Endothelial cell of umbilical vein (primary cell): ENCODE results near the gene P3H2. TPM values are rescaled to one million over a fixed set of nuclear protein-coding genes. Genes with fewer than 3 reads are reported as not detected.

Experiments
- BruUV-seq: library from RNA; stranded (reverse); fragments of 400-500 nt; replicated peaks from 2 replicates; lab custom pipeline; 2021; lab: Mats Ljungman, UMichigan
- CTCF ChIA-PET: fragments of 300-600, 350-600 bp; sonication (Branson Sonifier 250); formaldehyde crosslinking; loops from one replicate; lab custom pipeline; 2021; ENCODE audit warnings: antibody characterized with exemption, inconsistent platforms; lab: Charles Lee
- POLR2A ChIA-PET: fragments of 300-600, 350-600 bp; sonication (Branson Sonifier 250); formaldehyde crosslinking; loops from one replicate; lab custom pipeline; 2021; ENCODE audit warnings: antibody characterized with exemption, inconsistent platforms; lab: Charles Lee
- DNase-seq: peaks from one replicate; pipeline ENCODE4 v3.0.0-alpha.2; 2011; ENCODE audit warnings: low read depth, low spot score
- FAIRE-seq: peaks from 2 replicates; lab custom pipeline; 2011; peaks lifted over from hg19 to GRCh38; lab: Jason Lieb, UNC
- H2AFZ ChIP-seq: 2 replicates; pipeline ENCODE4 v1.6.0; 2012; ENCODE audit warnings: low read depth, low read length, control low read depth, inconsistent platforms
- H3K27ac ChIP-seq: 2 replicates; pipeline ENCODE4 v1.5.1; 2011; ENCODE audit warnings: low read depth, mild to moderate bottlenecking, control low read depth, low read length, moderate library complexity; ENCODE audit not compliant: insufficient read depth
- H3K27me3 ChIP-seq, 2 experiments: 2 replicates each; pipeline versions ENCODE4 v1.6.0 to v1.6.1; 2011; ENCODE audit warnings: low read length in 2 of 2, mixed read lengths in 1 of 2; ENCODE audit not compliant: control insufficient read depth in 2 of 2, insufficient read depth in 2 of 2
- H3K36me3 ChIP-seq, 2 experiments: 2 replicates in 1 of 2; 3 replicates in 1 of 2; pipeline ENCODE4 v1.5.1; 2011; ENCODE audit warnings: low read length in 2 of 2, mild to moderate bottlenecking in 1 of 2, moderate library complexity in 1 of 2; ENCODE audit not compliant: control insufficient read depth in 2 of 2, insufficient read depth in 2 of 2; ENCODE audit errors: extremely low read depth in 1 of 2
- H3K4me1 ChIP-seq: 3 replicates; pipeline ENCODE4 v1.5.1; 2011; ENCODE audit warnings: mild to moderate bottlenecking, low read length; ENCODE audit not compliant: control insufficient read depth, insufficient read depth; ENCODE audit errors: extremely low read depth
- H3K4me2 ChIP-seq: 2 replicates; pipeline ENCODE4 v1.6.1; 2011; ENCODE audit warnings: low read length, control low read depth, mixed read lengths; ENCODE audit not compliant: insufficient read depth
- H3K4me3 ChIP-seq, 3 experiments: fragments of 200-600 bp in 1 of 3; sonication (generic), shearing (Covaris generic) in 1 of 3; replicated peaks in 1 of 3; 2 replicates each; pipeline ENCODE4 v1.5.1; 2011 to 2016; ENCODE audit warnings: control low read depth in 3 of 3, low read length in 3 of 3, mild to moderate bottlenecking in 2 of 3, inconsistent platforms in 1 of 3, low read depth in 1 of 3, moderate library complexity in 1 of 3; ENCODE audit not compliant: insufficient read depth in 1 of 3
- H3K79me2 ChIP-seq: 2 replicates; pipeline ENCODE4 v1.6.0; 2012; ENCODE audit warnings: low read length, inconsistent platforms; ENCODE audit not compliant: control insufficient read depth, insufficient read depth
- H3K9ac ChIP-seq: replicated peaks from 2 replicates; pipeline ENCODE3; 2011; ENCODE audit warnings: low read length, control low read depth; ENCODE audit not compliant: insufficient read depth; ENCODE audit errors: extremely low read depth
- H3K9me1 ChIP-seq: replicated peaks from 3 replicates; pipeline ENCODE4 v1.6.0; 2011; ENCODE audit warnings: mild to moderate bottlenecking, low read length; ENCODE audit not compliant: control insufficient read depth, insufficient read depth; ENCODE audit errors: extremely low read depth
- H3K9me3 ChIP-seq: replicated peaks from 2 replicates; pipeline ENCODE4 v1.5.1; 2012; ENCODE audit warnings: low read length, inconsistent platforms; ENCODE audit not compliant: control insufficient read depth, insufficient read depth
- H4K20me1 ChIP-seq: replicated peaks from 2 replicates; pipeline ENCODE3; 2011; ENCODE audit warnings: mild to moderate bottlenecking, low read length; ENCODE audit not compliant: control insufficient read depth, insufficient read depth; ENCODE audit errors: extremely low read depth
- CTCF ChIP-seq, 2 donors: IDR thresholded peaks; 1 replicate in 1 of 2; 2 replicates in 1 of 2; pipeline ENCODE4 v1.5.1; 2011; ENCODE audit warnings: low read length in 2 of 2, mild to moderate bottlenecking in 2 of 2, moderate library complexity in 2 of 2, control low read depth in 1 of 2, inconsistent platforms in 1 of 2, low read depth in 1 of 2; ENCODE audit not compliant: insufficient read depth in 1 of 2; ENCODE audit errors: extremely low read depth in 1 of 2
- EZH2 ChIP-seq: IDR thresholded peaks from 2 replicates; pipeline ENCODE4 v1.6.1; 2012; ENCODE audit warnings: borderline replicate concordance, low read depth, mild to moderate bottlenecking, moderate library complexity, low read length, inconsistent platforms; ENCODE audit not compliant: severe bottlenecking
- FOS ChIP-seq: IDR thresholded peaks from 2 replicates; pipeline ENCODE4 v1.6.1; 2011; ENCODE audit warnings: mild to moderate bottlenecking, low read length, moderate library complexity, borderline replicate concordance; ENCODE audit not compliant: insufficient read depth
- GATA2 ChIP-seq: IDR thresholded peaks from 2 replicates; pipeline ENCODE4 v1.7.0; 2011; ENCODE audit warnings: low read depth, mild to moderate bottlenecking, moderate library complexity, mixed read lengths, low read length; ENCODE audit not compliant: insufficient read length, insufficient read depth
- JUN ChIP-seq: IDR thresholded peaks from 2 replicates; pipeline ENCODE4 v1.6.1; 2011; ENCODE audit warnings: borderline replicate concordance, low read depth; ENCODE audit not compliant: insufficient read length, insufficient read depth
- MAX ChIP-seq: IDR thresholded peaks from 2 replicates; pipeline ENCODE4 v1.6.1; 2011; ENCODE audit not compliant: insufficient read depth, insufficient read length
- MYC ChIP-seq: IDR thresholded peaks from one replicate; pipeline ENCODE4 v1.6.1; 2011; ENCODE audit warnings: mild to moderate bottlenecking, low read depth, low read length
- POLR2A ChIP-seq: IDR thresholded peaks from 2 replicates; pipeline ENCODE4 v1.6.1; 2012; ENCODE audit warnings: low read depth, mild to moderate bottlenecking, control low read depth, low read length
- POLR2AphosphoS5 ChIP-seq: IDR thresholded peaks from 2 replicates; pipeline ENCODE4 v1.6.1; 2012; ENCODE audit warnings: low read depth, mild to moderate bottlenecking, control low read depth, low read length, moderate library complexity; ENCODE audit not compliant: insufficient read depth
- dilution Hi-C: fragments of 300-500 bp; cut with MboI; formaldehyde crosslinking; loops from one replicate; pipeline ENCODE4 v1.15.0; 2019; ENCODE audit warnings: low sequenced_read_pairs; ENCODE audit not compliant: extremely low pct_ligation_motif_present
- intact Hi-C: fragments of 100-400 bp; cut with micrococcal nuclease; formaldehyde crosslinking; loops from one replicate; pipeline ENCODE4 v1.10.0; 2022
- polyA plus RNA-seq, 4 experiments: library from polyadenylated mRNA; depleted of rRNA in 3 of 4; stranded (reverse) in 3 of 4; unstranded in 1 of 4; fragments of >200 nt; gene quantifications; 2 replicates each; pipeline versions ENCODE4 v1.2.1 to v1.2.3, GENCODE V29; 2011 to 2012; ENCODE audit warnings: missing spikeins in 1 of 4
- total RNA-seq: library from RNA; stranded (reverse); gene quantifications from 2 replicates; pipeline ENCODE4 v1.2.3, GENCODE V29; 2021

P3H2 gene
- total and polyA plus RNA-seq, 2 donors (not counting 3 experiments of a cell fraction or from before 2014, with no cell fraction given): 6.6 to 6.8 TPM

- no TSS peak for BruUV-seq
- Histone ChIP-seq H3K4me3 (no peak overlapping the region), H3K9me3 (no peaks in the 10 kb centered on the region), H4K20me1 (no peaks in the 10 kb centered on the region), H3K27ac (no peak overlapping the region), H3K4me1 (peaks cover 21% of the 10 kb centered on the region), H3K9ac (no peak overlapping the region), H3K79me2 (no peaks in the 10 kb centered on the region), H3K36me3 (no peaks in the 10 kb centered on the region), H3K9me1 (no peaks in the 10 kb centered on the region), H3K4me2 (no peak overlapping the region), H2AFZ (no peak overlapping the region), H3K27me3 (no peaks in the 10 kb centered on the region)
- TF ChIP-seq MYC (no peak), FOS (no peak), POLR2AphosphoS5 (no peak), GATA2 (no peak), JUN (no peak)
- ChIA-PET CTCF (no interaction called here), POLR2A (no interaction called here)
- DNase-seq (no peak), FAIRE-seq (no peak)
- dilution Hi-C loops (no loop called here), intact Hi-C loops (no loop called here)
Measured at GRCh38 chr3:190060192-190060775, 60.4 kb downstream of the P3H2 start.

- H3K4me3 ChIP-seq: no peak overlapping the region
- H3K36me3 ChIP-seq: no peaks in the 10 kb centered on the region
- H3K4me1 ChIP-seq: peaks cover 18% of the 10 kb centered on the region
- dilution Hi-C loops: no loop called here
- H3K27ac ChIP-seq: peak overlapping the region; percentile 47
- H3K27me3 ChIP-seq: no peaks in the 10 kb centered on the region
- intact Hi-C loops: loop anchor here (2.0 kb wide), 1 partner anchor 34 kb away; no protein-coding TSS in a partner anchor
- H3K4me2 ChIP-seq: peak overlapping the region; percentile 26
- TF ChIP-seq POLR2AphosphoS5: no peak
- no peak for TF ChIP-seq POLR2A
- TF ChIP-seq JUN: no peak
- TF ChIP-seq MAX: no peak
- no peak for TF ChIP-seq EZH2
- TF ChIP-seq CTCF (IDR thresholded peaks at IDR 0.05; ENCODE audit: extremely low read depth in 1 of 2, insufficient read depth in 1 of 2, low read depth in 1 of 2, low read length in 2 of 2): no peak
- no peak for TF ChIP-seq FOS
- TF ChIP-seq MYC: no peak
- TF ChIP-seq GATA2: no peak
- no peak for DNase-seq
- BruUV-seq: no TSS peak
- CTCF ChIA-PET: interaction anchor here (1.1 to 1.7 kb wide), 7 partner anchors 11 to 143 kb away, joined by 3 to 13 read pairs (median 3); partner anchors contain the start of gene P3H2
- FAIRE-seq: no peak
- no peak overlapping the region for H3K9ac ChIP-seq
- no peaks in the 10 kb centered on the region for H3K9me1 ChIP-seq
- no peaks in the 10 kb centered on the region for H3K79me2 ChIP-seq
- no peaks in the 10 kb centered on the region for H3K9me3 ChIP-seq
- H2AFZ ChIP-seq: peak overlapping the region; percentile 43
- no peaks in the 10 kb centered on the region for H4K20me1 ChIP-seq
- POLR2A ChIA-PET: no interaction called here
Measured at GRCh38 chr3:190059242-190059590, 61.5 kb downstream of the P3H2 start.
